ENCODE data around the gene USP17L22. TPM values are rescaled to one million over a fixed set of nuclear protein-coding genes. Genes with fewer than 3 reads are reported as not detected.
"Not testable (repeated sequence)": the region's sequence is repeated elsewhere in the genome, so short reads cannot be mapped to it uniquely, and the experiment has no call there.

Gene USP17L22, protein sequence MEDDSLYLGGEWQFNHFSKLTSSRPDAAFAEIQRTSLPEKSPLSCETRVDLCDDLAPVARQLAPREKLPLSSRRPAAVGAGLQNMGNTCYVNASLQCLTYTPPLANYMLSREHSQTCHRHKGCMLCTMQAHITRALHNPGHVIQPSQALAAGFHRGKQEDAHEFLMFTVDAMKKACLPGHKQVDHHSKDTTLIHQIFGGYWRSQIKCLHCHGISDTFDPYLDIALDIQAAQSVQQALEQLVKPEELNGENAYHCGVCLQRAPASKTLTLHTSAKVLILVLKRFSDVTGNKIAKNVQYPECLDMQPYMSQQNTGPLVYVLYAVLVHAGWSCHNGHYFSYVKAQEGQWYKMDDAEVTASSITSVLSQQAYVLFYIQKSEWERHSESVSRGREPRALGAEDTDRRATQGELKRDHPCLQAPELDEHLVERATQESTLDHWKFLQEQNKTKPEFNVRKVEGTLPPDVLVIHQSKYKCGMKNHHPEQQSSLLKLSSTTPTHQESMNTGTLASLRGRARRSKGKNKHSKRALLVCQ
- total RNA-seq (2013) = not detected
- polyA plus RNA-seq (not detected), polyA minus RNA-seq (not detected in 2 replicates), total RNA-seq (0 reads per million in 11 experiments)

DNA sequence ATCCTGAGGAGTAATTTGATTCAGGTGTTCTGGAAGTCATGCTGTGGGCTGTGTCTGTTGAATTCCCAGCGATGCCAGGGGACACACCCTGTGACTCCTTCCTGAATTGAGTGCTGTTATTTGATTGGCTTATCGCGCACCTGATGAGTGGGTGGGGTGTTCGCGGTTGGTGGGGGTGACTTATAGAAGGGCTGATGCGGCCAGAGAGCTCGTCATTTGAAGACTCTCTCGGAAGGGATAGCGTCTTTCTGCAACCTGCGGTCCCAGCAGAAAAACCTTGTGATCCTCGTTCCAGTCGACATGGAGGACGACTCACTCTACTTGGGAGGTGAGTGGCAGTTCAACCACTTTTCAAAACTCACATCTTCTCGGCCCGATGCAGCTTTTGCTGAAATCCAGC, at the start of gene USP17L22:
TSS of gene USP17L22 (plus strand) at position 301 of the 400 bp plus-strand sequence. CDS start at position 301, 0 bp downstream.
- H3K9me3 ChIP-seq (replicated peaks in 1 of 2; ENCODE audit: control insufficient read depth in 1 of 2, insufficient read depth in 1 of 2, low read length in 2 of 2); intact Hi-C loops (cut with micrococcal nuclease); H3K27ac Mint-ChIP-seq; H4K20me1 ChIP-seq (ENCODE audit: insufficient read depth, low read length); H3K9ac ChIP-seq (ENCODE audit: insufficient read depth, low read length, poor library complexity, severe bottlenecking); H3K27ac ChIP-seq (ENCODE audit: low read depth in 1 of 2, low read length in 2 of 2); H3K4me3 ChIP-seq (replicated peaks in 1 of 3; ENCODE audit: low read depth in 2 of 3, low read length in 3 of 3); H3K27me3 ChIP-seq (ENCODE audit: control insufficient read depth in 2 of 2, insufficient read depth in 2 of 2, low read length in 2 of 2); H3K36me3 ChIP-seq (replicated peaks in 1 of 2; ENCODE audit: control insufficient read depth in 1 of 2, insufficient read depth in 2 of 2, low read length in 2 of 2); H3K36me3 Mint-ChIP-seq; H3K79me2 ChIP-seq (ENCODE audit: insufficient read depth, low read length); H3K4me1 ChIP-seq (ENCODE audit: control insufficient read depth in 1 of 2, insufficient read depth in 2 of 2, low read length in 2 of 2); H3K9me3 Mint-ChIP-seq; H3K4me1 Mint-ChIP-seq; DNase-seq; H3K4me2 ChIP-seq (replicated peaks; ENCODE audit: extremely low read depth, low read length, poor library complexity, severe bottlenecking); H3K4me3 Mint-ChIP-seq; H3K27me3 Mint-ChIP-seq (ENCODE audit: low read depth in 3 of 3); H2AFZ ChIP-seq (ENCODE audit: insufficient read depth, low read depth, low read length, poor library complexity, severe bottlenecking): not testable (repeated sequence)
- WGBS (ENCODE audit: insufficient coverage) = no CpG with 5 or more reads among the region's 15 CpGs

DNA sequence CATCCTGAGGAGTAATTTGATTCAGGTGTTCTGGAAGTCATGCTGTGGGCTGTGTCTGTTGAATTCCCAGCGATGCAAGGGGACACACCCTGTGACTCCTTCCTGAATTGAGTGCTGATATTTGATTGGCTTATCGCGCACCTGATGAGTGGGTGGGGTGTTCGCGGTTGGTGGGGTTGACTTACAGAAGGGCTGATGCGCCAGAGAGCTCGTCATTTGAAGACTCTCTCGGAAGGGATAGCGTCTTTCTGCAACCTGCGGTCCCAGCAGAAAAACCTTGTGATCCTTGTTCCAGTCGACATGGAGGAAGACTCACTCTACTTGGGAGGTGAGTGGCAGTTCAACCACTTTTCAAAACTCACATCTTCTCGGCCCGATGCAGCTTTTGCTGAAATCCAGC, 47.6 kb upstream of the USP17L22 start, which contains the start of gene USP17L12:
TSS of gene USP17L12 (plus strand) at position 301 of the 400 bp plus-strand sequence. CDS start at position 301, 0 bp downstream.
- H3K27ac Mint-ChIP-seq; H3K4me1 ChIP-seq (ENCODE audit: control insufficient read depth in 1 of 2, insufficient read depth in 2 of 2, low read length in 2 of 2); H3K27me3 Mint-ChIP-seq (ENCODE audit: low read depth in 3 of 3); H3K9me3 Mint-ChIP-seq; H3K4me3 ChIP-seq (replicated peaks in 1 of 3; ENCODE audit: low read depth in 2 of 3, low read length in 3 of 3); H3K79me2 ChIP-seq (ENCODE audit: insufficient read depth, low read length); H2AFZ ChIP-seq (ENCODE audit: insufficient read depth, low read depth, low read length, poor library complexity, severe bottlenecking); H3K4me3 Mint-ChIP-seq; H3K9ac ChIP-seq (ENCODE audit: insufficient read depth, low read length, poor library complexity, severe bottlenecking); H3K4me1 Mint-ChIP-seq; H3K4me2 ChIP-seq (replicated peaks; ENCODE audit: extremely low read depth, low read length, poor library complexity, severe bottlenecking); H3K9me3 ChIP-seq (replicated peaks in 1 of 2; ENCODE audit: control insufficient read depth in 1 of 2, insufficient read depth in 1 of 2, low read length in 2 of 2); intact Hi-C loops (cut with micrococcal nuclease); H3K27ac ChIP-seq (ENCODE audit: low read depth in 1 of 2, low read length in 2 of 2); DNase-seq; H3K36me3 Mint-ChIP-seq; H3K36me3 ChIP-seq (replicated peaks in 1 of 2; ENCODE audit: control insufficient read depth in 1 of 2, insufficient read depth in 2 of 2, low read length in 2 of 2); H3K27me3 ChIP-seq (ENCODE audit: control insufficient read depth in 2 of 2, insufficient read depth in 2 of 2, low read length in 2 of 2); H4K20me1 ChIP-seq (ENCODE audit: insufficient read depth, low read length): not testable (repeated sequence)
- no CpG with 5 or more reads among the region's 13 CpGs for WGBS (ENCODE audit: insufficient coverage)

DNA sequence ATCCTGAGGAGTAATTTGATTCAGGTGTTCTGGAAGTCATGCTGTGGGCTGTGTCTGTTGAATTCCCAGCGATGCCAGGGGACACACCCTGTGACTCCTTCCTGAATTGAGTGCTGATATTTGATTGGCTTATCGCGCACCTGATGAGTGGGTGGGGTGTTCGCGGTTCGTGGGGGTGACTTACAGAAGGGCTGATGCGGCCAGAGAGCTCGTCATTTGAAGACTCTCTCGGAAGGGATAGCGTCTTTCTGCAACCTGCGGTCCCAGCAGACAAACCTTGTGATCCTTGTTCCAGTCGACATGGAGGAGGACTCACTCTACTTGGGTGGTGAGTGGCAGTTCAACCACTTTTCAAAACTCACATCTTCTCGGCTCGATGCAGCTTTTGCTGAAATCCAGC, 42.8 kb upstream of the USP17L22 start, which contains the start of gene USP17L13:
TSS of gene USP17L13 (plus strand) at position 301 of the 400 bp plus-strand sequence. CDS start at position 301, 0 bp downstream.
- H4K20me1 ChIP-seq (ENCODE audit: insufficient read depth, low read length); H3K27me3 ChIP-seq (ENCODE audit: control insufficient read depth in 2 of 2, insufficient read depth in 2 of 2, low read length in 2 of 2); DNase-seq; H3K9ac ChIP-seq (ENCODE audit: insufficient read depth, low read length, poor library complexity, severe bottlenecking); H3K4me1 Mint-ChIP-seq; H3K27ac ChIP-seq (ENCODE audit: low read depth in 1 of 2, low read length in 2 of 2); H3K4me1 ChIP-seq (ENCODE audit: control insufficient read depth in 1 of 2, insufficient read depth in 2 of 2, low read length in 2 of 2); H3K9me3 ChIP-seq (replicated peaks in 1 of 2; ENCODE audit: control insufficient read depth in 1 of 2, insufficient read depth in 1 of 2, low read length in 2 of 2); H3K79me2 ChIP-seq (ENCODE audit: insufficient read depth, low read length); H3K27me3 Mint-ChIP-seq (ENCODE audit: low read depth in 3 of 3); H3K9me3 Mint-ChIP-seq; H3K4me3 ChIP-seq (replicated peaks in 1 of 3; ENCODE audit: low read depth in 2 of 3, low read length in 3 of 3); intact Hi-C loops (cut with micrococcal nuclease); H3K36me3 ChIP-seq (replicated peaks in 1 of 2; ENCODE audit: control insufficient read depth in 1 of 2, insufficient read depth in 2 of 2, low read length in 2 of 2); H3K36me3 Mint-ChIP-seq; H3K27ac Mint-ChIP-seq; H2AFZ ChIP-seq (ENCODE audit: insufficient read depth, low read depth, low read length, poor library complexity, severe bottlenecking); H3K4me3 Mint-ChIP-seq; H3K4me2 ChIP-seq (replicated peaks; ENCODE audit: extremely low read depth, low read length, poor library complexity, severe bottlenecking): not testable (repeated sequence)
- WGBS (ENCODE audit: insufficient coverage) = no CpG with 5 or more reads among the region's 14 CpGs

DNA sequence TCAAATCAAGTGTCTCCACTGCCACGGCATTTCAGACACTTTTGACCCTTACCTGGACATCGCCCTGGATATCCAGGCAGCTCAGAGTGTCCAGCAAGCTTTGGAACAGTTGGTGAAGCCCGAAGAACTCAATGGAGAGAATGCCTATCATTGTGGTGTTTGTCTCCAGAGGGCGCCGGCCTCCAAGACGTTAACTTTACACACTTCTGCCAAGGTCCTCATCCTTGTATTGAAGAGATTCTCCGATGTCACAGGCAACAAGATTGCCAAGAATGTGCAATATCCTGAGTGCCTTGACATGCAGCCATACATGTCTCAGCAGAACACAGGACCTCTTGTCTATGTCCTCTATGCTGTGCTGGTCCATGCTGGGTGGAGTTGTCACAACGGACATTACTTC, 37.2 kb upstream of the USP17L22 start:
- H3K4me3 ChIP-seq (replicated peaks in 1 of 3; ENCODE audit: low read depth in 2 of 3, low read length in 3 of 3); H4K20me1 ChIP-seq (ENCODE audit: insufficient read depth, low read length); H3K27ac Mint-ChIP-seq; H3K9me3 Mint-ChIP-seq; H3K27ac ChIP-seq (ENCODE audit: low read depth in 1 of 2, low read length in 2 of 2); H3K9ac ChIP-seq (ENCODE audit: insufficient read depth, low read length, poor library complexity, severe bottlenecking); H3K4me2 ChIP-seq (replicated peaks; ENCODE audit: extremely low read depth, low read length, poor library complexity, severe bottlenecking); H3K9me3 ChIP-seq (replicated peaks in 1 of 2; ENCODE audit: control insufficient read depth in 1 of 2, insufficient read depth in 1 of 2, low read length in 2 of 2); H3K4me3 Mint-ChIP-seq; DNase-seq; H3K4me1 Mint-ChIP-seq; H2AFZ ChIP-seq (ENCODE audit: insufficient read depth, low read depth, low read length, poor library complexity, severe bottlenecking); H3K27me3 Mint-ChIP-seq (ENCODE audit: low read depth in 3 of 3); H3K4me1 ChIP-seq (ENCODE audit: control insufficient read depth in 1 of 2, insufficient read depth in 2 of 2, low read length in 2 of 2); H3K79me2 ChIP-seq (ENCODE audit: insufficient read depth, low read length); H3K27me3 ChIP-seq (ENCODE audit: control insufficient read depth in 2 of 2, insufficient read depth in 2 of 2, low read length in 2 of 2); H3K36me3 Mint-ChIP-seq; intact Hi-C loops (cut with micrococcal nuclease); H3K36me3 ChIP-seq (replicated peaks in 1 of 2; ENCODE audit: control insufficient read depth in 1 of 2, insufficient read depth in 2 of 2, low read length in 2 of 2): not testable (repeated sequence)
- WGBS (ENCODE audit: insufficient coverage) = no CpG with 5 or more reads among the region's 8 CpGs

All from CD14-positive monocyte (primary cell).